ENCODE data around the gene HNRNPLL. TPM values are rescaled to one million over a fixed set of nuclear protein-coding genes. Genes with fewer than 3 reads are reported as not detected.

HNRNPLL gene
- total RNA-seq, 2 experiments from 2014 or later: 7.6 to 47.9 TPM

DNA sequence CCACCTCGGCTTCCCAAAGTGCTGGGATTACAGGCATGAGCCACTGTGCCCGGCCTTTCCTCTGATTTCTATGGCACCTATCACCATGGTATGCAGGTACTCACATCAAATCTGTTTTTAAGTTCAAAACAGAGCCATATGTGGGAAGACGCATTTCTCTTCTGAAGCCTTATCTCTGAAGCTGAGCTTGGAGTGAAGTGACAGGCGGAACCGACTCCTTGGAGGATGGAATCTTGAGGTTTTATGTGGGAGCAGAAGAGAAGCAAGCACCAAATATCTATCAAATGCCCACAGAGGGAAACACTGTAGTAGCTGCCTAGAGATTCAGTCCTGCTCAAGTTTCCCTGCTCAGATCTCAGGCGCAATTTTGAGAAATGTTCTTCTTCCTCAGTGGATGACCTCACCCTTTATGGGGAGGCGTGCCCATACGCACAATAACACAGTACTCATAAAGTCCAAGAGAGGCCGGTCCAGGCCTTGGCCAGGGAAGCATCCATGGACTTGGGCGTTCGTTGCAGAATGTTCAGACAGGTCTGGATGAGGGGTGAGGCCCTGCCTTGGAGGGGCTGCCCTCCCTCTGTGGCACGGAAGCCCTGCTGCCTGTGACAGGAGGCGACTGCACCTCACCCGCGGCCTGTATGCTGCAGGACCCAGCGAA lies 67.9 kb downstream of the HNRNPLL start:
- Histone ChIP-seq H3K36me3 (ENCODE audit: insufficient read depth, low read length) (no peaks in the 10 kb centered on the region), H4K20me1 (ENCODE audit: insufficient read depth, low read length) (no peaks in the 10 kb centered on the region), H3K9me2 (ENCODE audit: insufficient read depth, low read length) (no peaks in the 10 kb centered on the region), H3K9me3 (ENCODE audit: low read length) (no peaks in the 10 kb centered on the region), H3K4me2 (ENCODE audit: low read length) (peak overlapping the region; percentile 59), H3K27ac (ENCODE audit: low read depth, low read length, poor library complexity, severe bottlenecking) (no peak overlapping the region), H3K79me2 (ENCODE audit: insufficient read depth, low read depth, low read length) (no peaks in the 10 kb centered on the region), H3K4me1 (ENCODE audit: insufficient read depth, low read length, poor library complexity, severe bottlenecking) (peaks cover 51% of the 10 kb centered on the region), H3K4me3 (ENCODE audit: low read depth, low read length, poor library complexity, severe bottlenecking) (no peak overlapping the region), H2AFZ (ENCODE audit: low read length) (peak overlapping the region; percentile 86; the same call in 1 of the 2 replicates)
- intact Hi-C loops (cut with micrococcal nuclease; ENCODE audit: unreplicated experiment): loop anchor here (5.0 kb wide), 1 partner anchor 207 kb away; no protein-coding TSS in a partner anchor
- no peak for DNase-seq (ENCODE audit: low spot score)
- TF ChIP-seq CTCF (conservative IDR thresholded peaks at IDR 0.05; ENCODE audit: low read length) (no peak), EZH2phosphoT487 (IDR thresholded peaks at IDR 0.05; ENCODE audit: borderline replicate concordance, low read depth, low read length) (no peak)
- no TSS peak for BruUV-seq (replicated peaks)
- ChIA-PET POLR2A (interaction anchor here (0.6 to 3.4 kb wide), 3 partner anchors 16 to 526 kb away, joined by 3 to 15 read pairs (median 3); no protein-coding TSS in a partner anchor), CTCF (ENCODE audit: unreplicated experiment) (no interaction called here)

DNA sequence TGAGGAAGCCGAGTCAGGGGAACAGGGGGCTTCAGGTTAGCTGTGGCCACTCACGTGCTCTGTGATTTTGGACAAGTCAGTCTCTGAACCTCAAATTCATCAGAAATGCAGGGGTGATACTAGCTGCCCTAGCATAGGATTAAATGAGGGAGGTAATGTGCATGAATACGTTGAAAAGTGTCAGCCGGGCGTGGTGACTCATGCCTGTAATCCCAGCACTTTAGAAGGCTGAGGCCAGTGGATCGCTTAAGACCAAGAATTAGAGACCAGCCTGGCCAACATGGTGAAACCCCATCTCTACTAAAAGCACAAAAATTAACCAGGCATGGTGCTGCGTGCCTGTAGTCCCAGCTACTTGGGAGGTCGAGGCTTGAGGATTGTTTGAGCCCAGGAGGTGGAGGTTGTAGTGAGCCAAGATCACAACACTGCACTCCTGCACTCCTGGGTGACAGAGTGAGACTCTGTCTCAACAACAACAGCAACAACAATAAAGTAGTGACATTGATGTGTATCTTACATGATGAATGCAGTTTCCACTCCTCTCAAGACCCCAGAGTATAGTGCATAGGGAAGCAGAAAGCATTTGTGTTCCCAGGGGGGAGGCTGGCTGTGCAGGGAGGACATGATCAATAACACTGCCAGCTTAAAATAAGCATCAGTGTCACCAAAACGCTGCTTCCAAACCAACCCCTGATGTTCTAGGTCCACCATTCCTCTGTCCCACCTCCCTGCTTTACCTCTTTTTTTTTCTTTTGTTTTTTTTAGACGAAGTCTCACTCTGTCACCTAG lies 68.8 kb downstream of the HNRNPLL start:
- Histone ChIP-seq H3K36me3 (ENCODE audit: insufficient read depth, low read length) (no peaks in the 10 kb centered on the region), H3K4me3 (ENCODE audit: low read depth, low read length, poor library complexity, severe bottlenecking) (peak overlapping the region; percentile 8), H3K79me2 (ENCODE audit: insufficient read depth, low read depth, low read length) (no peaks in the 10 kb centered on the region), H3K4me2 (ENCODE audit: low read length) (peak overlapping the region; percentile 59), H3K4me1 (ENCODE audit: insufficient read depth, low read length, poor library complexity, severe bottlenecking) (peaks cover 55% of the 10 kb centered on the region), H3K27ac (ENCODE audit: low read depth, low read length, poor library complexity, severe bottlenecking) (peak overlapping the region; percentile 83), H3K9me3 (ENCODE audit: low read length) (no peaks in the 10 kb centered on the region), H3K9me2 (ENCODE audit: insufficient read depth, low read length) (no peaks in the 10 kb centered on the region), H4K20me1 (ENCODE audit: insufficient read depth, low read length) (no peaks in the 10 kb centered on the region), H2AFZ (ENCODE audit: low read length) (peak overlapping the region; percentile 86; the same call in 1 of the 2 replicates)
- TF ChIP-seq EZH2phosphoT487 (IDR thresholded peaks at IDR 0.05; ENCODE audit: borderline replicate concordance, low read depth, low read length) (no peak), CTCF (conservative IDR thresholded peaks at IDR 0.05; ENCODE audit: low read length) (no peak)
- ChIA-PET CTCF (ENCODE audit: unreplicated experiment) (interaction anchor here (0.6 to 2.0 kb wide), 6 partner anchors 9 to 48 kb away, joined by 3 to 14 read pairs (median 4); no protein-coding TSS in a partner anchor), POLR2A (interaction anchor here (0.5 to 3.4 kb wide), 16 partner anchors 10 to 279 kb away, joined by 3 to 44 read pairs (median 3); partner anchors contain the start of genes HNRNPLL and SRSF7)
- DNase-seq (ENCODE audit: low spot score): no peak
- no TSS peak for BruUV-seq (replicated peaks)
- intact Hi-C loops (cut with micrococcal nuclease; ENCODE audit: unreplicated experiment): no loop called here
